Upper lobe of right lung (tissue), 1 donor: Measurements from ENCODE around the gene FNIP2. TPM values are rescaled to one million over a fixed set of nuclear protein-coding genes. Genes with fewer than 3 reads are reported as not detected.

Experiments used
- ATAC-seq: fragments of 200-7000 bp; cut with Tn5 transposase; one replicate; pipeline ENCODE4 v1.9.1; 2020; ENCODE audit warnings: mild to moderate bottlenecking, moderate library complexity
- DNase-seq: peaks from one replicate; pipeline ENCODE4 v3.0.0-alpha.2; 2020
- H3K27ac ChIP-seq: fragments of 200-600 bp; one replicate; pipeline ENCODE4 v1.8.0; 2022
- H3K27me3 ChIP-seq: fragments of 200-600 bp; one replicate; pipeline ENCODE4 v1.8.0; 2022; ENCODE audit warnings: mild to moderate bottlenecking
- H3K36me3 ChIP-seq: fragments of 200-600 bp; one replicate; pipeline ENCODE4 v1.8.0; 2022
- H3K4me1 ChIP-seq: fragments of 200-600 bp; one replicate; pipeline ENCODE4 v1.8.0; 2022
- H3K4me3 ChIP-seq: fragments of 200-600 bp; one replicate; pipeline ENCODE4 v1.8.0; 2022; ENCODE audit warnings: mild to moderate bottlenecking
- H3K9me3 ChIP-seq: fragments of 200-600 bp; one replicate; pipeline ENCODE4 v1.8.0; 2022
- CTCF ChIP-seq: fragments of 200-600 bp; IDR thresholded peaks from one replicate; pipeline ENCODE4 v1.8.0; 2022; ENCODE audit warnings: antibody characterized with exemption
- intact Hi-C: fragments of 100-400 bp; cut with DNase I; formaldehyde crosslinking; loops from one replicate; pipeline ENCODE4 v1.11.0; 2022
- total RNA-seq: library from RNA; stranded (reverse); fragmentation: NEBNext Ultra II Directional; extraction: Animal tissue kit (Norgen Biotek cat#: 25700); gene quantifications from one replicate; pipeline ENCODE4 v1.2.1, GENCODE V29; 2021
- donor health status: DM: no; HTN: yes; CAD: no; lungs with severe emphysema.

FNIP2 gene
- total RNA-seq, 1 donor from 2014 or later, result 98.4 TPM

DNA sequence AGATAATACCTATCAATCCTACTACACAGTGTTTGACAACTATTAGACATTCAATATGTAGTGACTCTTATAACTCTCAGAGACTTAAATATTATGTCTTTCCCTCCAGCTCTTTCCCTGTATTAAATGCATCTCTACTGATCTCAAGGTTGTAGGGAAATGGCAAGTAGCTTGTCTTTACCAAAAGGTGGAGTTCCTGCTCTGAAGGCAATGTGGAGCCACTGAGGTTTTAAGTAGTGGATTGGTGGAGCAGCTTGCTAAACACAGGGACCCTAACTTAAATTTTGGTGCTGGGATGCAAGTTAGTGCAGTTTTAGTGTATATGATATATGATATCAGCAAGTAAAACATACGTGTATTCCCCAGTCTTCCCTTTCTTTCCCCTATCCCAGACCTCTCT lies 13.1 kb downstream of the FNIP2 start:
- Histone ChIP-seq H3K4me3 (no peak overlapping the region), H3K36me3 (no peaks in the 10 kb centered on the region), H3K4me1 (peaks cover 63% of the 10 kb centered on the region), H3K27ac (no peak overlapping the region), H3K9me3 (no peaks in the 10 kb centered on the region), H3K27me3 (no peaks in the 10 kb centered on the region)
- ATAC-seq, result no peak
- intact Hi-C loops, result no loop called here
- no peak for TF ChIP-seq CTCF
- DNase-seq, result no peak

DNA sequence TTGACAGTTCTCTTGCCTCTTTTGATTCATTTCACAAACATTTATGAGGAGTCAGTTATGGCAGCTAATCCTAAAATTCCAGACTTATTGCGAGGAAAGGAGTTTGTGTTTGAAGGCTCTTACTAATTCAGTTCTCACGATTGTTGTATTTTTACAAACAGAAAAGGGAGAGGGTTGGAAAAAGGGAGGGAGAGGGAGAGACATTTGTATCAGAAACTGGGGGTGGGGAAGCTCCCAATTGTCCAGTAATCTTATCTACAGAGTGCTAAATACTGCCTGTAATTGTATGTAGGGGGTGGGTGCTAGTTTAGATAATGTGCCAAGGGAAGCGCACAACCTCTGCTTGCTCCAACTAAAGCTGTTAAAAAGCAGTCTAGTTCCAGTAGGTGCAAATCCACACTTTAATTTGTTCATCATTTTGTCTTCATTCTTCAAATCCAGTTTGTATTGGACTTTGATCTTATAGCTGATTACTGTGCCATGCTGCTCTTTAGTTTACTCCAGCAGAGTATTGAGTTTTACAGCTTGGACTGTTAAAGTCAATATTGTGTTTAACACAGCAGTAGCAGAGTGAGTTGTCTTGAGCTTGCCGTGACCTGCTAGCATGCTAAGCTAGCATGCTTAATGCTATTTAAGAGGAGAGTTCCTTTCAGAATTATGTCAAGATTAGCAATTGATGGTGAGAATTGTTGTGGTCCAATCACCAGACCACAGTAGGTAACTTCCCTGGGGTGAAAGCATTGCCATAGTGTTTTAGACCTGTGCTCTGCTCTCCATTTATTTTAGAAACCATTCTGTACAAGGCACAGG lies 13.9 kb downstream of the FNIP2 start:
- DNase-seq, result no peak
- Histone ChIP-seq H3K27me3 (no peaks in the 10 kb centered on the region), H3K27ac (no peak overlapping the region), H3K4me1 (peaks cover 63% of the 10 kb centered on the region), H3K9me3 (no peaks in the 10 kb centered on the region), H3K4me3 (no peak overlapping the region), H3K36me3 (no peaks in the 10 kb centered on the region)
- TF ChIP-seq CTCF, result no peak
- no peak for ATAC-seq
- intact Hi-C loops, result no loop called here

DNA sequence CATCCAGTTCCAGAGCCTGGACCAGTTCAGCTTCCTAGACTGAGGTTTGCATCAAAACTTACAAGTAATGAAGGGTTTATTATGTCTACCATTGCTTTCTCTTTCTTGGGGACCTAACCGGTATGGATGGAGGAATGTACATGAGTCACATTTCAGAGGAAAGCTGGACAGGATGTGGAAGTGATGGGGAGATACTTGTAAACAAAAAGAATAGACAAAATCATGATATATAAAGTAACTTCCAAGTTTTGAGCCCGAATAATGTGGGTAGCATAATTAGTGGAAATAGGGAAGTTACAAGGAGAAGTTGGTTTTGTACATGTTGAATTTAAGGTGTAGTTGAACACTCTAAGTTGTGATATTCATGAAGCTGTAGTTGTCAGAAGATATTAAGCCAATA lies 15.0 kb downstream of the FNIP2 start:
- Histone ChIP-seq H3K27me3 (no peaks in the 10 kb centered on the region), H3K9me3 (no peaks in the 10 kb centered on the region), H3K36me3 (no peaks in the 10 kb centered on the region), H3K27ac (no peak overlapping the region), H3K4me1 (peaks cover 64% of the 10 kb centered on the region), H3K4me3 (no peak overlapping the region)
- no peak for ATAC-seq
- intact Hi-C loops, result no loop called here
- no peak for TF ChIP-seq CTCF
- DNase-seq, result no peak

DNA sequence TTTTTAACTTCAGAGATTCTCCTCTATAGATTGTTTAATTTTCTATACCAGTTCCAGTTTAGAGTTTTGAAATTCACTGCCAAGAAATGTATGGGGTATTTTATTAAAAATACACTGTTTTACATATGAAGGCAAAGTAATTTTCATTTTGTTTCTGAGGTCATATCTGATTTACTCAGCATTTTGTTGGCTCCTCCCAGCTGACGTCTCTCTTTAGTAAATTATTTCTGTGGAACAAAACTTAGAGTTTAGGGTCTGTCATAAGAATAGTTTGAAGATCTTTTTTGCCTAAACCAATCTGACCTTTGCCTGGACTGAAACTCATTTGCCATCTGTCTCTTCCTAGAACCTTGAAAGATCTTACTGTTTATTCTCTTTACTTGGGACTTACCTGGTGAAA lies 16.9 kb downstream of the FNIP2 start:
- no peak for DNase-seq
- Histone ChIP-seq H3K27me3 (no peaks in the 10 kb centered on the region), H3K27ac (no peak overlapping the region), H3K4me1 (peaks cover 61% of the 10 kb centered on the region), H3K36me3 (no peaks in the 10 kb centered on the region), H3K4me3 (no peak overlapping the region), H3K9me3 (no peaks in the 10 kb centered on the region)
- intact Hi-C loops, result no loop called here
- no peak for ATAC-seq
- TF ChIP-seq CTCF, result no peak

- H3K27ac ChIP-seq, result no peak overlapping the region
- DNase-seq, result no peak
- no peak for TF ChIP-seq CTCF
- H3K4me1 ChIP-seq, result peaks cover 61% of the 10 kb centered on the region
- no peaks in the 10 kb centered on the region for H3K9me3 ChIP-seq
- ATAC-seq, result no peak
- intact Hi-C loops, result no loop called here
- no peak overlapping the region for H3K4me3 ChIP-seq
- H3K36me3 ChIP-seq, result no peaks in the 10 kb centered on the region
- H3K27me3 ChIP-seq, result no peaks in the 10 kb centered on the region
These were observed 17.3 kb downstream of the FNIP2 start for GRCh38 chr4:158786121-158786601.
